GM12872 (cell line): ENCODE measurements around the gene SLX4IP.

Experiments
- CTCF ChIP-seq: IDR thresholded peaks from 3 replicates; pipeline ENCODE4 v1.5.1; 2011; ENCODE audit warnings: low read depth, mild to moderate bottlenecking, low read length, moderate library complexity; ENCODE audit not compliant: insufficient read depth

The SLX4IP gene

GRCh38 chr20:10611357-10611756, 176.3 kb downstream of the SLX4IP start:
- TF ChIP-seq CTCF = peak; percentile 53

- no peak for TF ChIP-seq CTCF
These were observed 178.8 kb downstream of the SLX4IP start for GRCh38 chr20:10613911-10614310.

GRCh38 chr20:10616212-10616611, 181.1 kb downstream of the SLX4IP start:
- TF ChIP-seq CTCF = no peak

GRCh38 chr20:10618611-10619245, 183.6 kb downstream of the SLX4IP start:
- no peak for TF ChIP-seq CTCF

GRCh38 chr20:10619427-10619826, 184.3 kb downstream of the SLX4IP start:
- TF ChIP-seq CTCF = no peak

- TF ChIP-seq CTCF = no peak
These were observed 186.0 kb downstream of the SLX4IP start for GRCh38 chr20:10621149-10621548.

- no peak for TF ChIP-seq CTCF
These were observed 187.7 kb downstream of the SLX4IP start for GRCh38 chr20:10622657-10623418.
